B cell (primary cell): ENCODE results near the gene IL1RL2. TPM values are rescaled to one million over a fixed set of nuclear protein-coding genes. Genes with fewer than 3 reads are reported as not detected.

Source experiments
- ATAC-seq: fragments of 200-7000 bp; cut with Tn5 transposase; one replicate; pipeline ENCODE4 v1.10.0; 2021; ENCODE audit warnings: low read depth, mild to moderate bottlenecking, moderate number of reproducible peaks, moderate library complexity
- CTCF ChIA-PET: fragments of 350-600 bp; sonication (Branson Sonifier 250); formaldehyde crosslinking; loops from one replicate; lab custom pipeline; 2021; ENCODE audit warnings: antibody characterized with exemption, inconsistent platforms; lab: Charles Lee
- POLR2A ChIA-PET: fragments of 350-600 bp; sonication (Branson Sonifier 250); formaldehyde crosslinking; loops from one replicate; lab custom pipeline; 2021; ENCODE audit warnings: antibody characterized with exemption; lab: Charles Lee
- DNase-seq: peaks from one replicate; pipeline ENCODE4 v3.0.0; 2013
- H2AFZ ChIP-seq: 2 replicates; pipeline ENCODE4 v1.6.1; 2012; ENCODE audit warnings: mild to moderate bottlenecking, low read depth, low read length; ENCODE audit not compliant: insufficient read depth, poor library complexity, severe bottlenecking
- H3K27ac ChIP-seq, 2 donors: 1 replicate in 1 of 2; 2 replicates in 1 of 2; pipeline ENCODE4 v1.5.1; 2012 to 2013; ENCODE audit warnings: low read length in 2 of 2, mild to moderate bottlenecking in 2 of 2, moderate library complexity in 1 of 2
- H3K27me3 ChIP-seq, 4 experiments: fragments of 200-600 bp in 1 of 4; sonication (generic) in 1 of 4; replicated peaks in 1 of 4; 1 replicate in 2 of 4; 2 replicates in 2 of 4; pipeline versions ENCODE4 v1.6.1 to v1.7.0; 2013 to 2016; ENCODE audit warnings: low read length in 3 of 4, mild to moderate bottlenecking in 2 of 4, mixed read lengths in 1 of 4, moderate library complexity in 1 of 4; ENCODE audit not compliant: insufficient read depth in 4 of 4, control insufficient read depth in 3 of 4; ENCODE audit errors: control extremely low read depth in 1 of 4
- H3K36me3 ChIP-seq, 2 experiments: replicated peaks in 1 of 2; 1 replicate in 1 of 2; 2 replicates in 1 of 2; pipeline versions ENCODE4 v1.6.1 to v1.7.1; 2013; ENCODE audit warnings: low read length in 1 of 2; ENCODE audit not compliant: insufficient read depth in 2 of 2, control insufficient read depth in 1 of 2; ENCODE audit errors: control extremely low read depth in 1 of 2, extremely low read depth in 1 of 2
- H3K4me1 ChIP-seq, 2 donors: fragments of 200-600 bp in 1 of 2; sonication (generic) in 1 of 2; 1 replicate in 1 of 2; 2 replicates in 1 of 2; pipeline versions ENCODE4 v1.5.1 to v1.6.1; 2013 to 2017; ENCODE audit warnings: low read length in 2 of 2; ENCODE audit not compliant: control insufficient read depth in 2 of 2, insufficient read depth in 2 of 2
- H3K4me2 ChIP-seq: replicated peaks from 2 replicates; pipeline ENCODE3; 2012; ENCODE audit warnings: mild to moderate bottlenecking, low read depth, low read length; ENCODE audit not compliant: poor library complexity, severe bottlenecking
- H3K4me3 ChIP-seq, 5 experiments: fragments of 200-600 bp in 1 of 5; sonication (generic) in 1 of 5; 1 replicate in 3 of 5; 2 replicates in 2 of 5; pipeline versions ENCODE4 v1.5.1 to v1.7.0; 2011 to 2016; ENCODE audit warnings: low read length in 4 of 5, mild to moderate bottlenecking in 4 of 5, low read depth in 2 of 5, control low read depth in 1 of 5, moderate library complexity in 1 of 5; ENCODE audit not compliant: insufficient read depth in 1 of 5; ENCODE audit errors: control extremely low read depth in 1 of 5, extremely low read depth in 1 of 5
- H3K79me2 ChIP-seq: fragments of 200-600 bp; sonication (generic); one replicate; pipeline ENCODE4 v1.6.0; 2016; ENCODE audit warnings: low read length; ENCODE audit not compliant: control insufficient read depth, insufficient read depth
- H3K9ac ChIP-seq: fragments of 200-600 bp; sonication (generic); 2 replicates; pipeline ENCODE4 v1.6.1; 2017; ENCODE audit warnings: mild to moderate bottlenecking, low read length, moderate library complexity
- H3K9me3 ChIP-seq, 3 donors: one replicate each; pipeline versions ENCODE4 v1.6.1 to v1.7.1; 2013; ENCODE audit warnings: low read length in 2 of 3; ENCODE audit not compliant: control insufficient read depth in 2 of 3, insufficient read depth in 1 of 3; ENCODE audit errors: control extremely low read depth in 1 of 3
- H4K20me1 ChIP-seq: 2 replicates; pipeline ENCODE4 v1.6.0; 2012; ENCODE audit warnings: mild to moderate bottlenecking, low read length; ENCODE audit not compliant: insufficient read depth, control insufficient read depth, poor library complexity, severe bottlenecking
- H3K27ac Mint-ChIP-seq: one replicate; pipeline ENCODE4 v1.8.0; 2021; ENCODE audit warnings: mixed read lengths
- H3K27me3 Mint-ChIP-seq: one replicate; pipeline ENCODE4 v1.8.0; 2021; ENCODE audit warnings: mixed read lengths
- H3K4me1 Mint-ChIP-seq: one replicate; pipeline ENCODE4 v1.8.0; 2021; ENCODE audit warnings: mixed read lengths
- H3K4me3 Mint-ChIP-seq: one replicate; pipeline ENCODE4 v1.8.0; 2021; ENCODE audit warnings: mixed read lengths
- H3K9me3 Mint-ChIP-seq: one replicate; pipeline ENCODE4 v1.8.0; 2022; ENCODE audit warnings: mixed read lengths; ENCODE audit not compliant: insufficient read depth
- EZH2 ChIP-seq: IDR thresholded peaks from 2 replicates; pipeline ENCODE4 v1.6.1; 2012; ENCODE audit warnings: borderline replicate concordance, low read depth, mild to moderate bottlenecking, moderate library complexity, low read length; ENCODE audit not compliant: insufficient read depth, poor library complexity, severe bottlenecking
- WGBS: methylation state at CpG from one replicate; pipeline ENCODE4 v1.1.5; 2013; ENCODE audit warnings: missing lambda C conversion rate; ENCODE audit not compliant: insufficient coverage; 5-methylcytosine and 5-hydroxymethylcytosine counted together
- intact Hi-C: fragments of 100-400 bp; cut with micrococcal nuclease; formaldehyde crosslinking; loops from one replicate; pipeline ENCODE4 v1.10.0; 2022
- polyA plus RNA-seq: library from polyadenylated mRNA; depleted of rRNA; stranded (reverse); fragments of >200 nt; gene quantifications from 2 replicates; pipeline ENCODE4 v1.2.3, GENCODE V29; 2012
- total RNA-seq, 2 donors: library from RNA; stranded (reverse); fragments of 120-200 nt in 1 of 2; gene quantifications; 1 replicate in 1 of 2; 2 replicates in 1 of 2; pipeline versions ENCODE4 v1.2.3 to v1.2.4, GENCODE V29; 2013 to 2022
- TF ChIP-seq, protein P1 (sequence below): fragments of 200-600 bp; IDR thresholded peaks from one replicate; pipeline ENCODE4 v1.8.0; 2022; ENCODE audit warnings: antibody characterized with exemption, mild to moderate bottlenecking

The IL1RL2 gene
- total and polyA plus RNA-seq, 2 donors (not counting 1 experiment from before 2014, with no cell fraction given) = not detected

DNA sequence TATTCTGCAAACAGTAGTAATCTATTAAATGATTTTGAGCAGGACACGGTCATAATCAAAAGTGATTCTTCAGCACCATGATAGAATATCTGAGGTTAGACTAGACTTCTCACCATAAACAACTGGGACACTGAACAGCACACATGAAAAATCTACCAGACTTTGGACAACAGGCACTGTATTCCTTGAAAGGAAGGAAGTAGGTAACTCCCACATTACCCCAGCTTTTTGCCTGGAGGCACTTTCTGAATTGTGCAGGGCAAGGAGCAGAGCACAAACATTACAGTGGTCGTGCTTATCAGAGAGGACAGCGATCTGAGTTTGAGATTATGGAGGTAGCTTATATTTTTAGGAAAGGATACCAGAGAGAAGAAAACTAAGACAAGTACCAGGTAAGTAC is 99.2 kb downstream of the IL1RL2 start:
- intact Hi-C loops = no loop called here
- H3K79me2 ChIP-seq = no peaks in the 10 kb centered on the region
- H3K9me3 ChIP-seq = no peaks in the 10 kb centered on the region
- POLR2A ChIA-PET = no interaction called here
- no peak overlapping the region for H3K27ac ChIP-seq
- H3K4me3 Mint-ChIP-seq = no peak overlapping the region
- TF ChIP-seq, protein P1, sequence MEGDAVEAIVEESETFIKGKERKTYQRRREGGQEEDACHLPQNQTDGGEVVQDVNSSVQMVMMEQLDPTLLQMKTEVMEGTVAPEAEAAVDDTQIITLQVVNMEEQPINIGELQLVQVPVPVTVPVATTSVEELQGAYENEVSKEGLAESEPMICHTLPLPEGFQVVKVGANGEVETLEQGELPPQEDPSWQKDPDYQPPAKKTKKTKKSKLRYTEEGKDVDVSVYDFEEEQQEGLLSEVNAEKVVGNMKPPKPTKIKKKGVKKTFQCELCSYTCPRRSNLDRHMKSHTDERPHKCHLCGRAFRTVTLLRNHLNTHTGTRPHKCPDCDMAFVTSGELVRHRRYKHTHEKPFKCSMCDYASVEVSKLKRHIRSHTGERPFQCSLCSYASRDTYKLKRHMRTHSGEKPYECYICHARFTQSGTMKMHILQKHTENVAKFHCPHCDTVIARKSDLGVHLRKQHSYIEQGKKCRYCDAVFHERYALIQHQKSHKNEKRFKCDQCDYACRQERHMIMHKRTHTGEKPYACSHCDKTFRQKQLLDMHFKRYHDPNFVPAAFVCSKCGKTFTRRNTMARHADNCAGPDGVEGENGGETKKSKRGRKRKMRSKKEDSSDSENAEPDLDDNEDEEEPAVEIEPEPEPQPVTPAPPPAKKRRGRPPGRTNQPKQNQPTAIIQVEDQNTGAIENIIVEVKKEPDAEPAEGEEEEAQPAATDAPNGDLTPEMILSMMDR = no peak
- no peak for TF ChIP-seq EZH2
- no peaks in the 10 kb centered on the region for H3K4me1 ChIP-seq
- CTCF ChIA-PET = no interaction called here
- no peak overlapping the region for H2AFZ ChIP-seq
- no peaks in the 10 kb centered on the region for H3K9me3 Mint-ChIP-seq
- H3K4me2 ChIP-seq = no peak overlapping the region
- H3K27me3 Mint-ChIP-seq = peaks cover 4% of the 10 kb centered on the region
- H3K9ac ChIP-seq = no peak overlapping the region
- no peaks in the 10 kb centered on the region for H4K20me1 ChIP-seq
- ATAC-seq (no peak), DNase-seq (no peak)
- no peaks in the 10 kb centered on the region for H3K4me1 Mint-ChIP-seq
- no peaks in the 10 kb centered on the region for H3K36me3 ChIP-seq
- H3K27me3 ChIP-seq = peaks cover 0 to 2% (median 0%) of the 10 kb centered on the region in 4 experiments
- 75% methylated on average over 2 of the region's 3 CpGs for WGBS
- H3K4me3 ChIP-seq = no peak overlapping the region
- H3K27ac Mint-ChIP-seq = no peak overlapping the region

DNA sequence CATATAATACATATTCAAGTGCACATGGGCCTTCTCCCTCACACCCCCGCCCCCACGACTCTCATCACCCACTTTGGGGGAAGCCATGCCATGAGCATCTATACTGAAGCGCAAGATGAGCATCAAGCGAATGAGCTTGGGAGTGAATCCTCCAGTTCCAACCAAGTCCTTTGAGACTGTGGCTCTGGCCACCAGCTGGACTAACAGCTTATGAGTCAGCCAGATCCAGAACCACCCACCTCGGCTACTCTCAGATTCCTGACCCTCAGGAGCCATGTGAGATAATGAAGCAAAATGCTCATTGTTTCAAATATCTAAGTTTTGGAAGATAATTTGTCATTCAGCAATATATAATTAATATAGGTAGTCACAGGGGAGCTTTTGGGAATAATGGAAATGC is 102.3 kb downstream of the IL1RL2 start:
- TF ChIP-seq EZH2 = no peak
- TF ChIP-seq, protein P1 = no peak
- Mint-ChIP-seq H3K27me3 (peaks cover 17% of the 10 kb centered on the region), H3K4me1 (no peaks in the 10 kb centered on the region), H3K4me3 (no peak overlapping the region), H3K9me3 (no peaks in the 10 kb centered on the region), H3K27ac (no peak overlapping the region)
- CTCF ChIA-PET = no interaction called here
- peaks cover 0 to 7% (median under 1%) of the 10 kb centered on the region in 4 experiments for H3K27me3 ChIP-seq
- intact Hi-C loops = no loop called here
- no peak overlapping the region for H3K9ac ChIP-seq
- no peak overlapping the region for H3K4me3 ChIP-seq
- H3K4me1 ChIP-seq = no peaks in the 10 kb centered on the region
- no peaks in the 10 kb centered on the region for H3K9me3 ChIP-seq
- H3K79me2 ChIP-seq = no peaks in the 10 kb centered on the region
- H4K20me1 ChIP-seq = no peaks in the 10 kb centered on the region
- ATAC-seq = no peak
- WGBS = 94% methylated on average over 5 of the region's 5 CpGs
- POLR2A ChIA-PET = no interaction called here
- H3K4me2 ChIP-seq = no peak overlapping the region
- H3K36me3 ChIP-seq = no peaks in the 10 kb centered on the region
- no peak for DNase-seq
- no peak overlapping the region for H3K27ac ChIP-seq
- H2AFZ ChIP-seq = no peak overlapping the region

Other genes starting within 250 kb of the IL1RL2 start
- gene IL1R2, start 195.1 kb upstream of the IL1RL2 start, total RNA-seq = not detected in 2 replicates
- not detected in 2 replicates for gene IL1R2, start 195.1 kb upstream of the IL1RL2 start, polyA plus RNA-seq
- gene IL1R1, start 44.3 kb upstream of the IL1RL2 start, total RNA-seq = not detected in 2 replicates
- 0.14 TPM in 1 of 2 replicates, not detected in the other for gene IL1R1, start 44.3 kb upstream of the IL1RL2 start, polyA plus RNA-seq
- gene IL1RL1, start 124.5 kb downstream of the IL1RL2 start, total RNA-seq = not detected in 2 replicates
- gene IL1RL1, start 124.5 kb downstream of the IL1RL2 start, polyA plus RNA-seq = not detected in 2 replicates
- 1.1 and 2.4 TPM in 2 replicates for gene IL18R1, start 168.8 kb downstream of the IL1RL2 start, total RNA-seq
- gene IL18R1, start 168.8 kb downstream of the IL1RL2 start, polyA plus RNA-seq = 1.1 TPM in 2 replicates
- gene IL18RAP, start 236.1 kb downstream of the IL1RL2 start, total RNA-seq = 0.61 and 1.4 TPM in 2 replicates
- 0.22 and 0.33 TPM in 2 replicates for gene IL18RAP, start 236.1 kb downstream of the IL1RL2 start, polyA plus RNA-seq